K562 (cell line): ENCODE data around the gene ARPC1A. TPM values are rescaled to one million over a fixed set of nuclear protein-coding genes. Genes with fewer than 3 reads are reported as not detected.
A peak's percentile ranks its signal among the peaks of the same experiment; 100 is the strongest.

Experiments used
- AFF4 ChIP-seq: sonication (generic); formaldehyde crosslinking; IDR thresholded peaks from 2 replicates; pipeline ENCODE4 v1.8.0; 2023; ENCODE audit warnings: mild to moderate bottlenecking, missing genetic modification reagents
- ARNT ChIP-seq, 2 experiments: fragments of 450-650 bp; IDR thresholded peaks; 2 replicates each; pipeline ENCODE4 v1.6.1; 2016; ENCODE audit warnings: mild to moderate bottlenecking in 1 of 2
- GTF2F1 ChIP-seq: IDR thresholded peaks from 2 replicates; pipeline ENCODE4 v1.6.1; 2011; ENCODE audit warnings: low read depth, low read length, improper control_type of control experiment
- HDAC1 ChIP-seq, 2 experiments: fragments of 450-650 bp; IDR thresholded peaks; 2 replicates each; pipeline ENCODE4 v1.6.1; 2016 to 2017; ENCODE audit warnings: inconsistent platforms in 1 of 2, mild to moderate bottlenecking in 1 of 2, moderate library complexity in 1 of 2
- HEY1 ChIP-seq: fragments of 250-450 bp; sonication (Bioruptor Pico); IDR thresholded peaks from 2 replicates; pipeline ENCODE4 v1.5.0; 2020; ENCODE audit warnings: mild to moderate bottlenecking, moderate library complexity, borderline replicate concordance
- JUND ChIP-seq, 2 experiments: IDR thresholded peaks; 2 replicates in 1 of 2; 3 replicates in 1 of 2; pipeline ENCODE4 v1.6.1; 2011; ENCODE audit warnings: borderline replicate concordance in 2 of 2, low read depth in 2 of 2, low read length in 2 of 2, improper control_type of control experiment in 1 of 2, missing biosample characterization in 1 of 2, missing genetic modification characterization in 1 of 2, missing genetic modification reagents in 1 of 2
- KDM5B ChIP-seq: fragments of 200-600 bp; sonication (generic); IDR thresholded peaks from 2 replicates; pipeline ENCODE4 v1.6.1; 2012; ENCODE audit warnings: low read depth, mild to moderate bottlenecking, moderate library complexity, low read length, control low read depth, inconsistent platforms; ENCODE audit not compliant: insufficient replicate concordance
- MLLT1 ChIP-seq, 2 experiments: fragments of 450-650 bp; IDR thresholded peaks; 2 replicates each; pipeline ENCODE4 v1.6.1; 2016
- NR0B1 ChIP-seq: fragments of 450-650 bp; IDR thresholded peaks from one replicate; pipeline ENCODE4 v1.6.1; 2018; ENCODE audit warnings: mild to moderate bottlenecking, moderate library complexity; ENCODE audit not compliant: partially characterized antibody
- RNF2 ChIP-seq: sonication (generic); IDR thresholded peaks from 2 replicates; pipeline ENCODE4 v1.6.1; 2016
- SLC30A9 ChIP-seq: fragments of 250-450 bp; sonication (Bioruptor Pico); IDR thresholded peaks from 2 replicates; pipeline ENCODE4 v1.8.0; 2022; ENCODE audit warnings: mild to moderate bottlenecking, moderate library complexity
- SMARCA5 ChIP-seq: fragments of 450-650 bp; IDR thresholded peaks from 2 replicates; pipeline ENCODE4 v1.6.1; 2016
- SREBF2 ChIP-seq: sonication (generic); formaldehyde crosslinking; IDR thresholded peaks from 2 replicates; pipeline ENCODE4 v1.4.0; 2020; ENCODE audit warnings: mild to moderate bottlenecking, missing genetic modification reagents
- TFAP4 ChIP-seq: sonication (generic); formaldehyde crosslinking; IDR thresholded peaks from 2 replicates; pipeline ENCODE4 v1.8.0; 2022; ENCODE audit warnings: missing genetic modification reagents, mild to moderate bottlenecking, moderate library complexity, borderline replicate concordance
- ZBTB2 ChIP-seq: fragments of 450-650 bp; IDR thresholded peaks from 2 replicates; pipeline ENCODE4 v1.6.1; 2016; ENCODE audit warnings: antibody characterized with exemption
- ZBTB5 ChIP-seq: fragments of 450-650 bp; IDR thresholded peaks from 2 replicates; pipeline ENCODE4 v1.6.1; 2017; ENCODE audit warnings: antibody characterized with exemption
- ZNF785 ChIP-seq: fragments of 250-450 bp; sonication (Bioruptor Pico); IDR thresholded peaks from 2 replicates; pipeline ENCODE4 v1.4.0; 2020; ENCODE audit warnings: mild to moderate bottlenecking
- polyA plus RNA-seq, 8 experiments: library from polyadenylated mRNA; depleted of rRNA in 4 of 8; stranded (reverse) in 5 of 8; unstranded in 3 of 8; fragments of >200 nt; fragmentation: Nextera tagmentation in 2 of 8; fragmentation: Illumina TruSeq in 1 of 8; extraction: Ambion mirVana in 2 of 8; extraction: Trizol in 1 of 8; gene quantifications; 2 replicates each; pipeline versions ENCODE4 v1.2.1 to v1.2.3, GENCODE V29; 2011 to 2014; ENCODE audit warnings: inconsistent platforms in 1 of 8, missing spikeins in 1 of 8
- total RNA-seq, 7 experiments: library from RNA; depleted of rRNA in 6 of 7; stranded (reverse); fragments of >200 nt in 6 of 7; fragmentation: Illumina TruSeq in 2 of 7; extraction: Trizol in 2 of 7; gene quantifications; 2 replicates each; pipeline versions ENCODE4 v1.2.1 to v1.2.3, GENCODE V29; 2011 to 2021; ENCODE audit warnings: low replicate concordance in 1 of 7

The ARPC1A gene
- total and polyA plus RNA-seq, 9 of the 15 experiments (the other 6 are each of a cell fraction or from before 2014, with no cell fraction given), result 39.5 to 151 (median 86.1) TPM

GRCh38 chr7:99409192-99409572, 83.5 kb downstream of the ARPC1A start (continued):
- TF ChIP-seq HEY1 (no peak), JUND (IDR thresholded peaks at IDR 0.05; ENCODE audit: borderline replicate concordance, low read depth, low read length) (no peak), JUND (tag; IDR thresholded peaks at IDR 0.05; ENCODE audit: borderline replicate concordance, low read depth, low read length) (no peak), ZBTB2 (0 out of 2 replicates have a peak, but pooled peaks have one; percentile 50), SREBF2 (no peak), ZNF785 (CRISPR knock-in tag) (no peak), SLC30A9 (no peak), HDAC1 (IDR thresholded peaks at IDR 0.05) (peak in 1 of 2 experiments; percentile 87; a peak in 2 of 4 replicates), NR0B1 (no peak), KDM5B (no peak), GTF2F1 (no peak), MLLT1 (IDR thresholded peaks at IDR 0.05) (peak; percentile 82 to 87; a peak in 3 of 4 replicates), TFAP4 (CRISPR knock-in tag) (no peak), AFF4 (CRISPR knock-in tag) (no peak), ARNT (IDR thresholded peaks at IDR 0.05) (peak; percentile 15 to 19; a peak in 3 of 4 replicates), SMARCA5 (peak; percentile 68; the same call in 1 of the 2 replicates), RNF2 (no peak), ZBTB5 (peak; percentile 37; the same call in 1 of the 2 replicates)
